ENCODE results near the gene GZMB.

Gene GZMB, protein sequence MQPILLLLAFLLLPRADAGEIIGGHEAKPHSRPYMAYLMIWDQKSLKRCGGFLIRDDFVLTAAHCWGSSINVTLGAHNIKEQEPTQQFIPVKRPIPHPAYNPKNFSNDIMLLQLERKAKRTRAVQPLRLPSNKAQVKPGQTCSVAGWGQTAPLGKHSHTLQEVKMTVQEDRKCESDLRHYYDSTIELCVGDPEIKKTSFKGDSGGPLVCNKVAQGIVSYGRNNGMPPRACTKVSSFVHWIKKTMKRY

GRCh38 chr14:24634158-24634557, at the start of gene GZMB:
Gene GZMB (minus strand): TSS chr14:24634190. CDS start chr14:24634160, 30 bp downstream.
- in situ Hi-C loops (cut with MboI; ENCODE audit: low sequenced_read_pairs): no loop called here
- DNase-seq (ENCODE audit: low spot score in 2 of 2): no peak
- no peaks in the 10 kb centered on the region for H3K4me1 ChIP-seq

DNA sequence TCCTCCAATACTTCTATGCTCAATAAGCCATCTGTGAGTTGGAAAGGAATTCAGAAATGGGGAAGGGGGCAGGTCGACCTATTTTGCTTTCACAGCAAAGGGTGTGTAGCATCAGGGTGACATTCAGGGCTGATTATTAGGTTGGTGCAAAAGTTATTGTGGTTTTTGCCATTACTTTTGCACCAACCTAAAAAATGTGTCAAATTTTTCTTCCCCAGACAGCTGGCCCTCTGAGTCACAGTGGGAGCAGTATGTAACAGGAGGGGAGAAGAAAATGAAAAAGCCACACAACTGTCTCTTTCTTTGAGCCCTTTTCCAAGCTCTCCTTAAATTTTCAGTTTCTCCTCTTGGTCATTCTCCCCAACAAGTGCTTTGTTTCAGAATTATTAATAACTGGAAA, 47.1 kb upstream of the GZMB start:
- no peak for DNase-seq (ENCODE audit: low spot score in 2 of 2)
- Histone ChIP-seq H3K9me3 (no peaks in the 10 kb centered on the region), H3K36me3 (replicated peaks) (no peaks in the 10 kb centered on the region), H3K4me1 (no peaks in the 10 kb centered on the region), H3K4me3 (no peak overlapping the region), H3K27me3 (ENCODE audit: low read depth) (peaks cover 3% of the 10 kb centered on the region; the same call in 1 of the 2 replicates)
- in situ Hi-C loops (cut with MboI; ENCODE audit: low sequenced_read_pairs): loop anchor here (25.0 kb wide), 1 partner anchor 344 kb away; the partner anchor contains the start of genes ADCY4 and RIPK3

More at GRCh38 chr14:24634158-24634557, at the start of gene GZMB:
- no peak within 1 kb of the TSS for H3K4me3 ChIP-seq
- no peaks in the 10 kb centered on the region for H3K27me3 ChIP-seq (ENCODE audit: low read depth)
- no peaks in the 10 kb centered on the region for H3K36me3 ChIP-seq (replicated peaks)
- H3K9me3 ChIP-seq: no peaks in the 10 kb centered on the region

DNA sequence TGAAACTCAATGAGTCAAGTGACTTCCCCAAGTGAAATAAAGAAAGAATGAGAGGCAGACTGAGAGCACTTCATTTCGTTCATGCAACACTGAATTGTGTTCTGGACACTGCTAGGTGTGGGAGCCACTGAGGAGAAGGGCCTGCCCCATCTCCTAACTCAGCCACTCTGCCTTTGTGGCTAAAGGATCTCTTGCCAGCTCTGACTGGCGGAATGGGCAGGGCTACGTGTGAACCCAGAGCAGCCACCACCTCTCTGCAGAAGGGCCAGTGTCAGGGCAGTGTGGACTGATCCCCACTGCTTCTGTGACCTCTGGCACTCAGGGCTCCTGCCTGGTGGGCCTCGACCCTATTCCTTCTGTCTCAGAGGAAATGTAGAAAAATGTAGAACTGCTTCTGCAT, 46.5 kb upstream of the GZMB start:
- DNase-seq (ENCODE audit: low spot score in 2 of 2): no peak
- Histone ChIP-seq H3K36me3 (replicated peaks) (no peaks in the 10 kb centered on the region), H3K4me3 (no peak overlapping the region), H3K27me3 (ENCODE audit: low read depth) (peaks cover 3% of the 10 kb centered on the region; the same call in 1 of the 2 replicates), H3K4me1 (no peaks in the 10 kb centered on the region), H3K9me3 (no peaks in the 10 kb centered on the region)
- in situ Hi-C loops (cut with MboI; ENCODE audit: low sequenced_read_pairs): loop anchor here (25.0 kb wide), 1 partner anchor 343 kb away; the partner anchor contains the start of genes ADCY4 and RIPK3

GRCh38 chr14:24679248-24679961, 45.4 kb upstream of the GZMB start:
- no peak for DNase-seq (ENCODE audit: low spot score in 2 of 2)
- Histone ChIP-seq H3K4me3 (no peak overlapping the region), H3K4me1 (no peaks in the 10 kb centered on the region), H3K9me3 (no peaks in the 10 kb centered on the region), H3K27me3 (ENCODE audit: low read depth) (peaks cover 3% of the 10 kb centered on the region; the same call in 1 of the 2 replicates), H3K36me3 (replicated peaks) (no peaks in the 10 kb centered on the region)
- in situ Hi-C loops (cut with MboI; ENCODE audit: low sequenced_read_pairs): loop anchor here (25.0 kb wide), 1 partner anchor 342 kb away; the partner anchor contains the start of genes ADCY4 and RIPK3

- no peak overlapping the region for H3K4me3 ChIP-seq
Observed at GRCh38 chr14:24678801-24679247, 44.8 kb upstream of the GZMB start.

GRCh38 chr14:24677956-24678355, 44.0 kb upstream of the GZMB start:
- in situ Hi-C loops (cut with MboI; ENCODE audit: low sequenced_read_pairs): loop anchor here (25.0 kb wide), 1 partner anchor 341 kb away; the partner anchor contains the start of genes ADCY4 and RIPK3
- Histone ChIP-seq H3K36me3 (replicated peaks) (no peaks in the 10 kb centered on the region), H3K4me3 (no peak overlapping the region), H3K9me3 (no peaks in the 10 kb centered on the region), H3K4me1 (no peaks in the 10 kb centered on the region), H3K27me3 (ENCODE audit: low read depth) (peaks cover 3% of the 10 kb centered on the region; the same call in 1 of the 2 replicates)
- no peak for DNase-seq (ENCODE audit: low spot score in 2 of 2)

More at GRCh38 chr14:24678801-24679247, 44.8 kb upstream of the GZMB start:
- no peaks in the 10 kb centered on the region for H3K36me3 ChIP-seq (replicated peaks)
- H3K27me3 ChIP-seq (ENCODE audit: low read depth): peaks cover 3% of the 10 kb centered on the region; the same call in 1 of the 2 replicates
- in situ Hi-C loops (cut with MboI; ENCODE audit: low sequenced_read_pairs): loop anchor here (25.0 kb wide), 1 partner anchor 342 kb away; the partner anchor contains the start of genes ADCY4 and RIPK3
- H3K4me1 ChIP-seq: no peaks in the 10 kb centered on the region
- DNase-seq (ENCODE audit: low spot score in 2 of 2): peak; percentile 83 to 84
- no peaks in the 10 kb centered on the region for H3K9me3 ChIP-seq

DNA sequence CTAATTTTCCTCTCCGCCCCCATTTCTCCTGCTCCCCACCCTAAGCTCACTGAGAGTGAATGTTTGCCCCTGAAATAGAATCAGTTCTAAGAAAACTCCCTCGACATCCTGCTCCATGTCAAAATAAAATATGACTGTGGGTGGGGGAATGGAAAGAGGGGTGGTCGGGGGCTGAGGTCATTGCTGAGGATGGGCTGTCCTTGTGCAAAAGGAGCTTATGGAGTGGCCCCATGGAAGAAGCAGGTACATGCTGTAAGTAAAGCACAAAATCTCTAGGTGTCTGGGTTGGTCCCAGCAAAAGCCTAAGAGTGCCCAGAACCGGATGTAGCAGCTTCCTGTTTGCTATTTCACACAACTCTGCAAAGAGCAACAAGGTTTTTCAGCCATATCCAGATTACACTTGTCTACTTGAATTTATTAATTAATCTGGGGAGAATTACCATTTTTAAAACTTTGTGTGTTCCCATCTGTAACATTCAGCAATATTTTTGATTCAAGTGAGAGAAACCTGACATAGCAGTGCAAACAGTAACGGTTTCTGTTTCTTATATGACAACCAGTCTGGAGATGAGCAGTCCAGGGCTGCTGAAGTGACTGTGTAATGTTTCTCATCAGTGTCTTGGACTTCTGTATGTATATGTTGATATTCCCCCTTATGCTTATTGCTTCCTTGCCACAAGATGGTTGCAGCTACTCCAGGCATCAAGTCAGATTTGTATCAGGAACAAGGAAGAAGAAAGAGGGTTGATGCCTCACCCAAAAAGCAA, 40.4 kb upstream of the GZMB start:
- Histone ChIP-seq H3K36me3 (replicated peaks) (no peaks in the 10 kb centered on the region), H3K4me3 (no peak overlapping the region), H3K27me3 (ENCODE audit: low read depth) (peaks cover 3% of the 10 kb centered on the region; the same call in 1 of the 2 replicates), H3K4me1 (no peaks in the 10 kb centered on the region), H3K9me3 (no peaks in the 10 kb centered on the region)
- no peak for DNase-seq (ENCODE audit: low spot score in 2 of 2)
- in situ Hi-C loops (cut with MboI; ENCODE audit: low sequenced_read_pairs): no loop called here

GRCh38 chr14:24673534-24674203, 39.7 kb upstream of the GZMB start:
- Histone ChIP-seq H3K27me3 (ENCODE audit: low read depth) (peaks cover 3% of the 10 kb centered on the region; the same call in 1 of the 2 replicates), H3K9me3 (no peaks in the 10 kb centered on the region), H3K4me3 (no peak overlapping the region), H3K36me3 (replicated peaks) (no peaks in the 10 kb centered on the region), H3K4me1 (no peaks in the 10 kb centered on the region)
- in situ Hi-C loops (cut with MboI; ENCODE audit: low sequenced_read_pairs): no loop called here
- no peak for DNase-seq (ENCODE audit: low spot score in 2 of 2)

- no peak for DNase-seq (ENCODE audit: low spot score in 2 of 2)
- Histone ChIP-seq H3K27me3 (ENCODE audit: low read depth) (peaks cover 3% of the 10 kb centered on the region; the same call in 1 of the 2 replicates), H3K4me3 (no peak overlapping the region), H3K36me3 (replicated peaks) (no peaks in the 10 kb centered on the region), H3K4me1 (no peaks in the 10 kb centered on the region), H3K9me3 (no peaks in the 10 kb centered on the region)
- in situ Hi-C loops (cut with MboI; ENCODE audit: low sequenced_read_pairs): no loop called here
Observed at GRCh38 chr14:24673059-24673458, 39.1 kb upstream of the GZMB start.

DNA sequence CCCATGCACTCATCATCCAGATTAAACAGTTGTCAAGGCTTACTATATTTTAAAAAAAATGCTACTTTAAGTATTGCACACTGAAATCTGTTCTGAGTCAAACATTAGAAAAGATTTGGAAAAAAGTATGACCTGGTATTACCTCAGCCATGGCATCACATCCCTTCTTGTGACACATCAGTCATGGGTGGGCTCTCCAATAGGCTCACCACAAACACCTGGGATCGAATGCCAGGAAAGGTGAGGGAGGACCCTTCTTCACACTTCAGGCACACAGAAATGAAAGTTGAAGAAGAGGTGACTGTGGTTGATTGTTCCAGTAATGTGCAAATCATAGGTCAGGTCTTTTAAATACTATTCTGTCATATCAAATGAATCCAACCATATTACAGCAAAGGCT, 36.6 kb upstream of the GZMB start:
- no peaks in the 10 kb centered on the region for H3K9me3 ChIP-seq
- in situ Hi-C loops (cut with MboI; ENCODE audit: low sequenced_read_pairs): no loop called here
- H3K36me3 ChIP-seq (replicated peaks): no peaks in the 10 kb centered on the region
- no peaks in the 10 kb centered on the region; the same call in 1 of the 2 replicates for H3K27me3 ChIP-seq (ENCODE audit: low read depth)
- H3K4me3 ChIP-seq: no peak overlapping the region
- DNase-seq (ENCODE audit: low spot score in 2 of 2): no peak
- no peaks in the 10 kb centered on the region for H3K4me1 ChIP-seq

DNA sequence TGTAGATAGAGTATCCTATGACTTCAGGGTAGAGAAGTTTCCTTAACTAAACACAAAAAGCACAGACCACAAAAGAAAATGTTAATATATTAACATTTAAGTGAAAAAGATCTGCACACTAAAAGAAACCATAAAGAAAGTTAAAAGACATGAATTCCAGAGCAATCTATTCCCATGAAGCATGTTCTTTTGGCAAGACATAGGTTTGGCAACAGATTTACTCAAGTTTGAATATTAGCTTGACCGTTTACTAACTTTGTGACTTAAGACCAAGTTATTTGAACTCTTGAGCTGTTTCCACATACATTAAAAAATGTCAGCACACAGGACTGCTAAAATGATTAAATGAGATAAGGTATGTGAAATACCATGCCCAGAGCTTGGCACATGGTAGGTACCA, 35.7 kb upstream of the GZMB start:
- no peak for DNase-seq (ENCODE audit: low spot score in 2 of 2)
- H3K9me3 ChIP-seq: no peaks in the 10 kb centered on the region
- in situ Hi-C loops (cut with MboI; ENCODE audit: low sequenced_read_pairs): no loop called here

GRCh38 chr14:24665440-24665991, 31.5 kb upstream of the GZMB start:
- Histone ChIP-seq H3K36me3 (replicated peaks) (no peaks in the 10 kb centered on the region), H3K4me3 (no peak overlapping the region), H3K4me1 (no peaks in the 10 kb centered on the region), H3K27me3 (ENCODE audit: low read depth) (no peaks in the 10 kb centered on the region), H3K9me3 (no peaks in the 10 kb centered on the region)
- no peak for DNase-seq (ENCODE audit: low spot score in 2 of 2)
- in situ Hi-C loops (cut with MboI; ENCODE audit: low sequenced_read_pairs): no loop called here

More for the DNA sequence above, 35.7 kb upstream of the GZMB start:
- no peaks in the 10 kb centered on the region for H3K36me3 ChIP-seq (replicated peaks)
- H3K4me3 ChIP-seq: no peak overlapping the region
- H3K4me1 ChIP-seq: no peaks in the 10 kb centered on the region
- no peaks in the 10 kb centered on the region; the same call in 1 of the 2 replicates for H3K27me3 ChIP-seq (ENCODE audit: low read depth)

DNA sequence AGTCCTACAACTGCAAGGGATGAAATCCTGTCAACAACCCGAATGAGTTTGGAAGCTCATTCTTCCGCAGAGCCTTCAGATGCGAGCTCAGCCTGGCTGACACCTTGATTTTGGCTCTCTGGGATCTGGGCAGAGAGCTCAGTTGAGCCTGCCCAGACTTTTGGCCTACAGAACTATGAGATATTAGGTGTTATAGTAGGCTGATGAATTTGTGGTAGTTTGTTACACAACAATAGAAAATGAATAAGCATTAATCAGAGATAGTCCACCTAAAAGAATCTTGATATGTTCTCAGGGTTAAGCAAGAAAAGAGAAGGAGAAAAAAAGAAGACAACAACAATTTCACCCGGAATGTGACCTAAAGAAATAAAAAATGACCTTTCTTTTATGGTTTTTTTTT, 30.4 kb upstream of the GZMB start:
- Histone ChIP-seq H3K9me3 (no peaks in the 10 kb centered on the region), H3K27me3 (ENCODE audit: low read depth) (no peaks in the 10 kb centered on the region), H3K36me3 (replicated peaks) (no peaks in the 10 kb centered on the region), H3K4me1 (no peaks in the 10 kb centered on the region), H3K4me3 (no peak overlapping the region)
- no peak for DNase-seq (ENCODE audit: low spot score in 2 of 2)
- in situ Hi-C loops (cut with MboI; ENCODE audit: low sequenced_read_pairs): no loop called here
